Stomach (tissue), 4 donors: ENCODE results near the gene MSX2.

ENCODE experiments used
- EP300 ChIP-seq: sonication (generic); formaldehyde crosslinking; IDR thresholded peaks from one replicate; pipeline ENCODE4 v1.6.1; 2017; ENCODE audit warnings: antibody characterized with exemption
- POLR2A ChIP-seq, 4 donors: fragments of 450-650 bp; IDR thresholded peaks; one replicate each; pipeline ENCODE4 v1.6.1; 2016; ENCODE audit warnings: antibody characterized with exemption in 4 of 4, control low read depth in 2 of 4, mild to moderate bottlenecking in 1 of 4, moderate library complexity in 1 of 4
- POLR2AphosphoS5 ChIP-seq, 3 donors: sonication (generic); formaldehyde crosslinking; IDR thresholded peaks; one replicate each; pipeline ENCODE4 v1.6.1; 2016; ENCODE audit warnings: antibody characterized with exemption in 3 of 3
- TF ChIP-seq, protein P1 (sequence below), 7 experiments: fragments of 450-650 bp in 4 of 7; fragments of 200-600 bp in 3 of 7; sonication (generic) in 3 of 7; IDR thresholded peaks; one replicate each; pipeline ENCODE4 v1.5.1; 2016 to 2019; ENCODE audit warnings: antibody characterized with exemption in 7 of 7, control low read depth in 2 of 7, mild to moderate bottlenecking in 1 of 7

DNA sequence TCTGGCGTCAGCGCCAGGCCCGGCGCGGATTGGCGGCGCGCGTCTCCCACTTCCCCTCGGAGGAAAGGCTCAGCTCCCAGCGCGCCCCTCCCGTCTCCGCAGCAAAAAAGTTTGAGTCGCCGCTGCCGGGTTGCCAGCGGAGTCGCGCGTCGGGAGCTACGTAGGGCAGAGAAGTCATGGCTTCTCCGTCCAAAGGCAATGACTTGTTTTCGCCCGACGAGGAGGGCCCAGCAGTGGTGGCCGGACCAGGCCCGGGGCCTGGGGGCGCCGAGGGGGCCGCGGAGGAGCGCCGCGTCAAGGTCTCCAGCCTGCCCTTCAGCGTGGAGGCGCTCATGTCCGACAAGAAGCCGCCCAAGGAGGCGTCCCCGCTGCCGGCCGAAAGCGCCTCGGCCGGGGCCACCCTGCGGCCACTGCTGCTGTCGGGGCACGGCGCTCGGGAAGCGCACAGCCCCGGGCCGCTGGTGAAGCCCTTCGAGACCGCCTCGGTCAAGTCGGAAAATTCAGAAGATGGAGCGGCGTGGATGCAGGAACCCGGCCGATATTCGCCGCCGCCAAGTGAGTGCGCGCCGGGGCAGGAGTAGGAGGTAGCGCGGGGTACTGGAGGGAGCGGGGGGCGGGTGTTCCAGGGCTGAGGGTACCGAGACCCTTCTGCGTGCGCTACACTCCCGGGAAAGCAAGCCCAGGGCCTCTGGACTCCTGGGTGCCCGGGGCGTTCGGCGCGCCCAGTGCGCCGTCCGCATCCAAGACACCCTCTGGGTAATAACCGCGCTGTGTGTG is at the start of gene MSX2:
- TF ChIP-seq, protein P1, sequence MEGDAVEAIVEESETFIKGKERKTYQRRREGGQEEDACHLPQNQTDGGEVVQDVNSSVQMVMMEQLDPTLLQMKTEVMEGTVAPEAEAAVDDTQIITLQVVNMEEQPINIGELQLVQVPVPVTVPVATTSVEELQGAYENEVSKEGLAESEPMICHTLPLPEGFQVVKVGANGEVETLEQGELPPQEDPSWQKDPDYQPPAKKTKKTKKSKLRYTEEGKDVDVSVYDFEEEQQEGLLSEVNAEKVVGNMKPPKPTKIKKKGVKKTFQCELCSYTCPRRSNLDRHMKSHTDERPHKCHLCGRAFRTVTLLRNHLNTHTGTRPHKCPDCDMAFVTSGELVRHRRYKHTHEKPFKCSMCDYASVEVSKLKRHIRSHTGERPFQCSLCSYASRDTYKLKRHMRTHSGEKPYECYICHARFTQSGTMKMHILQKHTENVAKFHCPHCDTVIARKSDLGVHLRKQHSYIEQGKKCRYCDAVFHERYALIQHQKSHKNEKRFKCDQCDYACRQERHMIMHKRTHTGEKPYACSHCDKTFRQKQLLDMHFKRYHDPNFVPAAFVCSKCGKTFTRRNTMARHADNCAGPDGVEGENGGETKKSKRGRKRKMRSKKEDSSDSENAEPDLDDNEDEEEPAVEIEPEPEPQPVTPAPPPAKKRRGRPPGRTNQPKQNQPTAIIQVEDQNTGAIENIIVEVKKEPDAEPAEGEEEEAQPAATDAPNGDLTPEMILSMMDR (IDR thresholded peaks at IDR 0.05): no peak
- TF ChIP-seq POLR2A (IDR thresholded peaks at IDR 0.05) (no peak), EP300 (no peak), POLR2AphosphoS5 (IDR thresholded peaks at IDR 0.05) (peak; percentile 10 to 87 (median 49))
